SW480 (cell line): ENCODE data around the gene NLGN1.
"Not testable (repeated sequence)": the region's sequence is repeated elsewhere in the genome, so short reads cannot be mapped to it uniquely, and the experiment has no call there.

ENCODE experiments used
- DNase-seq: peaks from one replicate; pipeline ENCODE4 v3.0.0-alpha.2; 2016; ENCODE audit warnings: low spot score

The NLGN1 gene

DNA sequence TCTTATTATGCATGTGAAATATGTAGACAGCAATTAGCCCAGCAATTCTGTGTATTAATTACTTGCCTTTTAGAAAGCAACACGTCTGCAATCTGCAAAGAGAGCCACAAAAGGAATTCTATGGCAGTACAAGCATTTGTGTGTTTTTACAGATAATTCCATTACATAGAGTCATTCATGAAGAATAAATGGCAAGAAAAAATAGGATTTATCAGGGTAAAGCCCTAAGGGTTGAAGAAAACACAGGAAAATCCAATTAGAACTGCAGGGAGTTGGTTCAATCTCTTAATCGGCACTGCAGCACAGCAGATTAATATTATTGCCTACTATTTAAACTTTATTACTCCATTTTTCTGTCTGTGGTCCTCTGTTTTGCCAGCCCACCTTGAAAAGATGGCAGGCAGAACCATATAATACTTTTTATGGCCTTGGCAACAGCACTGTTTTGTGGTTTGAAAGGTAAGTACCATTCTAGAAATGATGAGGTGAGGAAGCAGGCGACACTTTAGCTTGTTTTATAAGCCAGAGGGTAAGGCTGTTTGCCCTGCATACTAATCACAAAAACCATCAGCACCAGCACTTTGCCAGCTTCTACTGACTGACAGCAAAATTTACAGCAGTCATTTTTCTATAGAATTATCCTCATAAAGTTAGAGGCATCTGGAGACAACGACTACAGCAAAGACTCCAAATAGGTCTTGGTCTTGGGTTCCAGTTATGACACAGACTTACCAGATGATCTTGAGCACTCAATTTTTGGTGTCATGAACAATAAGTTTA lies 823.4 kb downstream of the NLGN1 start:
- no peak for DNase-seq

DNA sequence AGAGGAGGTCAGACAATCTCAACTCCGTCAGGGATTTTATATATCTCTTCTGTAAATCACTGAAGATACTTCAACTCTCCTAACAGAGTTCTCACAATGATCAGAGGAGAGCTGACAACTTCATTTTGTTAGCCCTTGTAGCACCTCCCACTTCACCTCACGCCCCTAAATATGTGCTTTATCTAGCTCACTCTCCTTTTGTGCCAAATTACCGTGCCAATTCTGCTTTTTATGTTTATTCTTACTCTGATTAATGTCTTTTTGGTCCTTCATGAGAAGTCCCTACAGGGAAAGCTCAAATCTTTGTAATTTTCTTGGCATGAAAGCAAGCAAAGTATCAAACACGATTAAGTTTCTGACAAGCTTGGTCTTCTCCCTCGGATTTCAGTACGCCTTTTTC lies 825.5 kb downstream of the NLGN1 start:
- DNase-seq, result no peak

DNA sequence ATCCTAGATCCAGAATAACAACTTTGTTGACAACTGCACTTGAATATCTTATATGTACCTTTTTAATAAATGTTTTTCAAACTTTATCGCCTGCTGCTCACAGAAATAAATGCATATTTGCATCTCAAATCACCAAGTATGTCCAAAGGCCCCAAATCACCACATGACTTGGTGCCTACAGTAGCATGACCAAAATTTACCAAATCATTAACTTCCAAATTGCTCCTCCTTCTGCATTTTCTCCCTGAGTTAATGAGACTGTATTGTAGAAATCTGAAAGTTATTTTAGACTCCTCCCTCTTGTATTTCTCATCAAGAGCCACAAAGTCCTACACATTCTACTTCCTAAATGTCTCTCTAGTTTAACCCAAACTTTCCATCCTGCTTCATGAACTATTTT lies 826.1 kb downstream of the NLGN1 start:
- DNase-seq, result no peak

DNA sequence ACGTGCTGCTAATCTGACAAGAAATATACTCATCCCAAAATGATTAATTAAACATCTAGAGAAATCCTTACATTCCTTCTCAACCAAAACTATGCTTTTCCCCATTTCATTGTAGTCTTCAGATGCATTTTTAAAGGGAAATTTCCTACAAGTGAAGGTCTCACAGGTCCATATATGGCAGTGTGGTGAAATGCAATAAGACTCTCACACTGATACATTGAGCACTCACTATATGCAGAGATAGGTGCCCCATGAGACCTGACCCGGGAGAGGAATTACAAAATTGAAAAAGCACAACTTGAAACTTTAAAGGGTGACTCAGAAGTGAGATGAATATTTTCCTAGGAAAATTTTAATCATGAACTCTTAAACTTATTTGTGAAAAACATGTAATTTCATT lies 832.4 kb downstream of the NLGN1 start:
- no peak for DNase-seq

DNA sequence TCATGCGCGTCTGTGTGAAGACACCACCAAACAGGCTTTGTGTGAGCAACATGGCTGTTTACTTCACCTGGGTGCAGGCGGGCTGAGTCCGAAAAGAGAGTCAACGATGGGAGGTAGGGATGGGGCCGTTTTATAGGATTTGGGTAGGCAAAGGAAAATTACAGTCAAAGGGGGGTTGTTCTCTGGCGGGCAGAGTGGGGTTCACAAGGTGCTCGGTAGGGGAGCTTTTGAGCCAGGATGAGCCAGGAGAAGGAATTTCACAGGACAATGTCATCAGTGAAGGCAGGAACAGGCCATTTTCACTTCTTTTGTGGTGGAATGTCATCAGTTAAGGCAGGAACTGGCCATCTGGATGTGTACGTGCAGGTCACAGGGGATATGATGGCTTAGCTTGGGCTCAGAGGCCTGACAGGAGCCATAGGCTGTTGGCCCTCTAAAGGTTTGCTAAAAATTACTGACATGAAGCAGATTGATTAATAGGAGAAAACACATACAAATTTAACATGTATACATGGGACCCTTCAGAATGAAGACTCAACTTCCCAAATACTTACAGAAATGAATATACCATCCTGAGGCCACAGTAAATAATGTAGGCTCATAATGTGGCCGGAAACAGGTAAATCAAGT lies 834.6 kb downstream of the NLGN1 start:
- DNase-seq, result not testable (repeated sequence)

DNA sequence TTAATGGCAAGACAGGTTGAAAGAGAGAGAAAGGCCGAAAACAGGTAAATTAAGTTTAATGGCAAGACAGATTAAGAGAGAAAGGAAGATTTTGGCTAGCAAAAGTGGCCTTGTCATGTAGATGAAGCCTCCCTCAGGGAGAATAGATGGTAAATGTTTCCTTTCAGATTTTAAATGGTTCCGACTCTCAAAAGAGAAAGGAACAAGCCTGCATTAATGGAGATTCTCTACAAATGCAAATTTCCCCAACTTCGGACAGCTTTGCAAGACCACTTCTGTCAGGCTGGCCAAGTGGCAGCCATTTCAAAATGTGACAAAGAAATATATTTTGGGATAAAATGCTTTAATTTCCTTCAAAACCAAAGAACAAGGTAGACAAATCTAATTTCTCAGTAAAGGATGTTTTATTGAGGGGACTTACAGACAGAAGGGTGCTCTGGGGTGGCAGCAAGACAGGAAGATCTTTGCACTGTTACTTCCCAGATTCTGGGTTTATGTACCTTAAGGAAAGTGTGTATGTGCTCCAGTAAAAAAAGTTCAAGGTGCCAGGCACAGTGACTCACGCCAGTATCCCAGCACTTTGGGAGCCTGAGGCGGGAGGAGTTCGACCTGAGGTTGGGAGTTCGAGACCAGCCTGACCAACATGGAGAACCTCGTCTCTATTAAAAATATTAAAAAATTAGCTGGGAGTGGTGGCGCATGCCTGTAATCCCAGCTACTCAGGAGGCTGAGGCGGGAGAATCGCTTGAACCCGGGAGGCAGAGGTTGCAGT lies 835.3 kb downstream of the NLGN1 start:
- no peak for DNase-seq

DNA sequence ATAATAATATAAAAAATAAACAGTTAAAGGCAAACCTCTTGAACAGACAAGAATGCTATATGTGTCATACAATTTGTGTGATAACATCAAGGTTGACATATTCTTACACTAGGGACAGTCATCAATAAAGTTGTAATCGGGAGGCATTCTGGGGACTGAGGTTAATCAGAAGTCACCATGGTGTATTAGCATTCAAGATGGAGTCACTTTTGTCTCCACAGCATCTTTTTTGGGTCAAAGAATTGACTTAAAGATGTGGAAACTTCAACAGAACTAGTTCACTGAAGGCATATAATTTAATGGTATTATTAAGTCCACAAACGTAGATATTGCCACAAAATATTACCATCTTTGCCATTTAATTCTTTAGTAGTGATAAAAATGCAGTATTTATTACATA lies 836.0 kb downstream of the NLGN1 start:
- no peak for DNase-seq

DNA sequence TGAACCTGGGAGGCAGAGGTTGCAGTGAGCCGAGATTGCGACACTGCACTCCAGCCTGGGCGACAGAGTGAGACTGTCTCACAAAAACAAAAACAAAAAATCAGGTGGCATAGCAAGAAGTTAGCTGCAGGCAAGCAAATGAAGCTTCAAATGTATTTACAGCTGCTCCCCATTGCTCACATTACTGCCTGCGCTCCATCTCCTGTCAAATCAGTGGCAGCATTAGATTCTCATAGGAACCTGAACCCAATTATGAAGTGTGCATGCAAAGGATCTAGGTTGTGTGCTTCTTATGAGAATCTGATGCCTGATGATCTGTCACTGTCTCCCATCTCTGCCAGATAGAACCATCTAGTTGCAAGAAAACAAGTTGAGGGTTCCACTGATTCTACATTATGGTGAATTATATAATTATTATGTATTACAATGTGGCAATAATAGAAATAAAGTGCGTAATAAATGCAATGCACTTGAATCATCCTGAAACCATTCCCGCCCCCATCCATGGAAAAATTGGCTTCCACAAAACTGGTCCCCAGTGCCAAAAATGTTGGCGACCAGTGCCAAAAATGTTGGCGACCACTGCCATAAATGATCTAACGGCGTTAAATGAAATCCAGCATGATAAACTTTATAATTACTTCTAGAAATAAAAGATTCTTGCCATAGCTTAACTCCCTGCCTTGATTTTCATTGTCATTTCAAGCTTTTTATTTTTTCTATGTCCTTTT lies 844.9 kb downstream of the NLGN1 start:
- DNase-seq, result no peak

DNA sequence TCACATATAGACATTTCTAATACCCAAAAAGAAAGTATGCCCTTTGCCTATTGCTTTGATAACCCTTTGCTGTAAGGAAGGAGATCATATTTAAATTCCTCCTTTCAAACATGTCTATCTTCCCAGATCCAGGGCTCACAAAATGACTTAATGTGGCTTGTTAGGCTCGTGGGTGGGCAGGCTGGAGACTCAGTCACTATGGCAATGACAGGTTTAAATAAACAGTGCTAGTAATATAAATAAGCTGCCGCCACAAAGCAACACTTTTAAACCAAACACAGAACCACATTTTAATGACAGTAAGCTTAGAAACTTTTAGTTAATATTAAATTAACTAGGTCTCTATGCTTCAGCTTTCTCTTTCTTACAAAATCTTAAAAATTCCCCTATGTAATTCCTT lies 845.6 kb downstream of the NLGN1 start:
- no peak for DNase-seq

DNA sequence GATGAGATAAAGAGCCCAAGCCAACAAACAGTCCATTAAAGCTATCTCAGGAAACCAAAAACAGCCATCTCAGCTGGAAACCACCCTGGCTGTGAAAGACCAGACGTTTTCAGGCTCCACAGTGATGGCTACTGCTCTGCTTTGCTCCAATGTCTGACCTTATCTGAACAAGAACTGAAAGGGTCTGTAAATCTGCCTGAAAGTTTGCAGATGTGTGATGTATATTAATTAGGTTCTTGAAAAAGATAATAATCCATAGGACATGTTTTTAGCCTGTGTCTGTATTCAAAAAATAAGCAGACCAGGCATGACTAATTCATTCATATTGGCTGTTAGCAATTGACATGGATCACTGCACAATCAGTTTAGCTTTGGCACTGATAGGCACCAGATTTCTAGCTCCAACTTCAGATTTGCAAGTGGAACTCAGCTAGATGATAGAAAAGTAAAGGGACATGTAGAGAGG lies 850.2 kb downstream of the NLGN1 start:
- no peak for DNase-seq

DNA sequence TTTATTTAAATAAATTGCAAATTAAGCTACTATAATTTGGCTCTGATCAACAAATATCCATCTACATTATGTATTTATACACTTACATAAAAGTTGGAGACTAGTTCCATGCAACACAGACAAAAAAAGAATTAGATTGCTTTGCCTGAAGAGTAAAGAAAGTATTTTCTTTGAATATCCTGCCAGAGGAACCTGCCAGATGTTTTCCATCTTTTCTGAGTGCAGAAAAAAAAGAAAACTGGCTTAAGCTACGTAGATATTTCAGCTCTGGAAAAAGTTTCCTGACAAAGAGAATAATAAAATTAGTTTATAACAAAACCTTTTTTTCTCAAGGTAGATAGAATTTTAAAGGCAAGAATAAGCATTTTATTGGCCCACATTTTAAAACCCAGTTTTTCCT lies 854.1 kb downstream of the NLGN1 start:
- no peak for DNase-seq

DNA sequence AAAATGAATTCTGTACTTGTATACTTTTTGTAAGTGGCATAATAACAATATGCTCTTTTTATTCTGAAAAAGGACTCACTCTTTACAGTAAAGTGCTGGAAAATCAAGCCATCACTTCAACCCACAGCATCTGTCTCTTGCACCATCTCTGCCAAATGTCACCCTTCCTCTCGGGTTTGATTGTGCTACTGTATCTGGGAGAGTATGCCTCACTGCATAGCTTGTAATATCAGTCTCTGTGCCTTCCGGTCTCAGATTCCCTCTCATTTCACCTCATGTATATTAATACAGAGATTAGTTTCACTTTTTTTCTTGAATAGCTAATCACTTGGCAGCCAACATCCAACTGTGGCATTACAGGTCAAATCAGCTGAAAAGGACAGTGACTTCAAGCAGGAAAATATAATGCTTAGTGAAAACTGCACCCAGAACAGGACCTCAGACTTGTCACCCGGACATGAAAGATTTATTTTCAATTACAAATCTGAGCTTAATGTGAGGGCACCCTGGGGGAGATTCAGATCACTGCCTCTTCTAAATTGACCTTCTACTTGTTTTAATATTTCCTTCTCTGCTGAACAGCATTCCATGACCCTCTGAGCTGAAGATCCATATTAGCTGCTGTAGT lies 855.8 kb downstream of the NLGN1 start:
- DNase-seq, result no peak

DNA sequence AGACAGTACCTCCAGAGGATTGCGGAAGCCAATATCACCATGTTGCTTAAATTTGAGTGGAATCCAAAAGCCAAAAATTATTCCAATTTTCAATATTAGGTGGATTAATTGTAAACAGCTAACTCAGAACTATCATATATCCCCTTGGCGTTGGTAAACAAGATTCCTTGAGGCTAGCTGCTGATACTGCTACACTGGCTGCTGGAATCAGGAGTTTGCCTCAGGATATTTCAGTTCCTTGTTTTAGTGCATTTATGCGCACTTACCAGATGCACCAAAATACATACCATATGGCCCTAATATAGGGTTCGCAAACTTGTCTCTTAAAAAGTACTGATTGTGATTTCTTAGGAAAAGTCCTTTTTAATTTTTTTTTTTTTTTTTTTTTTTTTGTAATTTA lies 856.4 kb downstream of the NLGN1 start:
- no peak for DNase-seq

DNA sequence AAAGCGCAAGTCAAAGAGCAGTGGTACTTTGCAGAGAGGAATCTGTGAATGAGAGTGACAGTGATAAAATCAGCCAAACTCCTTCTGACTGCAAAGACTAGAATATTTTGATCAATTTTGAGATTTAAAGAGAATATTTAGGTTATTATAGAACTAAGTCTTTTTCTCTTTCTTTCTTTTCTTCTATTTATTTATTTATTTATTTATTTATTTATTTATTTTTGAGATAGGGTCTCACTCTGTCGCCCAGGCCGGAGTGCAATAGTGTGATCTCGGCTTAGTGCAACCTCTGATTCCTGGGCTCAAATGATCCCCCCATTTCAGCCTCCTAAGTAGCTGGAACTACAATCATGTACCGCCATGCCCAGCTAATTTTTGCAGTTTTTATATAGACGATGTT lies 857.9 kb downstream of the NLGN1 start:
- no peak for DNase-seq

DNA sequence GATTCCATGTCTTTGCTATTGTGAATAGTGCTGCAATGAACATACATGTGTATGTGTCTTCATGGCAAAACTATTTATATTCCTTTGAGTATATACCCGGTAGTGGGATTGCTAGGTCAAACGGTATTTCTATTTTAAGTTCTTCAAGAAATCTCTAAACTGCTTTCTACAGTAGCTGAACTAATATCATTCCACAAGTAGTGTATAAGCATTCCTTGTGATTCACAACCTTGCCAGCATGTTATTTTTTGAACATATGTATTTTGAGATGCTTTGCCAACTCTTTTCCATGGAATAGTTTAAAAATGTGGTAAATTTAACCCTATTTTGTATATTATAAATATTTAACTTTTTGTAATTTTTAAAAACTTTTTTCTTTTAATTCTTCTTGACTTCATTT lies 868.9 kb downstream of the NLGN1 start:
- no peak for DNase-seq

DNA sequence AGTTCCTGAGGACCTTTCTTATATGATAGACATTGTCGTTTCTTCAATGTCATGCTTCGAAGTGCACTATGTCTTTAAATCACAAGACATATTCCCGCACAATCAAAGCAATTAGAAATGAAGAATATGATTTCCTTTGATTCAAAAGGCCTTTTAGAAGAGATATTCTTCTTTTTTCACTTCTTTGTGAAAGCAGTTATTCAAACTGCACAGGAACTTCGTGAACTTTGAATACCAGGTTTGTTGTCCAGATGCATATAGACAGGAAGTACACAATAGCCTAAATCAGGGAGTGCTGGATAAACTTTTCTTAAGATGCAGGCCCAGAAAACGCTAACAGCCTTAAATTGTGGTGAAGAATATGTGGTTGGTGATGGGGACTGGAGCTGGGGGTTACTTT lies 870.5 kb downstream of the NLGN1 start:
- no peak for DNase-seq

DNA sequence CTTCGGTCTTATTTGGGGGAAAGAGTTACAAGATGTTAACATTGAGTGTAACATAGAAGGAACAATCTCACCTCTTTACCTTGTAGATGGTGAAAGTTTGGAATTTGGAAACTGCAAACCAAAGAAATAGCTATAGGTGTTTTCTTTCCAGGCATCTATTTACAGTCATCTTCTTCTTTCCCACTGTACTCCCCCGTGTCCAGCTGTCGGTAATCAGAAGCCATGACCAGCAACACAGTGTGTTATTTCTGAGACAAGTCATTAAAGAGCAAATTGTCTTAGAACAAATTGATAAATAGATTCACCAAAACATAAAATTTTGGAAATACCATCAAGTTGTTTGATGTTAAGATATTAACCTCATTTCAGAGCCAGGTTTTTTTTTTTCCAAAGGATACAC lies 871.0 kb downstream of the NLGN1 start:
- DNase-seq, result no peak

DNA sequence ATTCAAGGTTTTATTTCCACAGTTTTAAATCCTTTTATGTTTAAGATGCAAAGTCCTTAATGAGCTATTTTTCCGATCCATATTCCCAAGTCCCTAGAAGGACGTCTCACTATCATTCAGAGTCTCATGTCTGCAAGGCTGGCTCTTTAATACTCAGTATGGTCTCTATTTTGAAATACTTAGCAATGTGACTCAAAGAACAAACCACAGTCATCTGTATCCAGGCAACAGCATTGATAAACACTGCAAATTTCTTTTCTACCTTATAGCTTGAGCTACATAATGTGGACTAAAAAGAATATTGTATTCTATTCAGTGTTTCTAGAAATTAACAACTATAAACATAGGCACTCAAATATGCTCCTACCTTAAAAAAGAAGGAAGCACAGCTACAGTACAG lies 873.3 kb downstream of the NLGN1 start:
- DNase-seq, result no peak

DNA sequence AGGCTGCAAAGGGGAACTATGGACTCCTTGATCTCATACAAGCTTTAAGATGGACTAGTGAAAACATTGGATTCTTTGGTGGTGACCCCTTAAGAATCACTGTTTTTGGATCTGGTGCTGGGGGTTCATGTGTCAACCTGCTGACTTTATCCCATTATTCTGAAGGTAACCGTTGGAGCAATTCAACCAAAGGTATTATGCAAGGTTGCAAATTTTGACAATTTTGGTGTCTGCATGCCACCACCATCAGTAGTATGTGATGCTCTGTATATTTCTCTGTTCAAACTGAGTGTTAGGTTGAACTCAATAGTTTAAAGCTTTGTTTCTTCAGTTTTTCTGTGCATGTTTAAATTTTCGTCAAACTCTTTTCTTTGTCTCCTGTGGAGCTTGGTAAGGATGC lies 877.8 kb downstream of the NLGN1 start:
- DNase-seq, result no peak

DNA sequence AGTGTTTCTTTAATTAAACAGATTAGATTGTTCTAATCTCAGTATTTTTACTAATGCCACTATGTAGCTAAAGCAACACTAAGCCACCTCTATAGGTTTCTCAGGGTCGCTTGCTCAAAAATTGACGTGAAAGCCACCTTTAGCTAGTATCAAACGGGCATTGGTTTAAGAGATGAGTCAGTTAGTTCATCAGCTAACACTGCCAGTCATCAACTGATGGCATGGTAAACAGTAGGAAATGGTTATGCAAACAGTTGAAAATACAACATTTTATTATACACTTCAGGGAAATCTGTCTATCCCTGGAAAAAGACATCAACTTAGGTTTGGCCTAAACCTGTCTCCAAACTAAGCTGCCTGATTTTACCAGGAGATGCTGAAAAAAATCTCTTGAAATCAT lies 879.3 kb downstream of the NLGN1 start:
- DNase-seq, result no peak

DNA sequence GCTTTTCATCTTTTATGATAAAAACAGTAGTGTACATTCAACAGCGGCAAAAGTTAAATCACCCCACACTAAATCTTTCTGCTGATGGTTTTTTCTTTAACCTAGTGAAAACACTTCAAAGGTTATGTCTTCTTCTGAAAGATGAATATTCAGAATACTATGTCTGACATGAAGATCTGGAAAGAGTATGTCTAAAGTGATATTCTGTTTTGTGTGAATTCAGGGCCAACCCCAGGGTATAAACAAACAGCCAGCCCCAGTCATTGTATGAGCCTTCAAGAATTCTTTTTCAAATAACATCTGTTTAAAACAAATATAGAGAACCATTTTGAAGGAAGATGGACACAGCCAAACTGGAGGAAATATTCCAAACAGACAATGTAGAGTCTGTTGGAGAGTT lies 880.5 kb downstream of the NLGN1 start:
- DNase-seq, result no peak

DNA sequence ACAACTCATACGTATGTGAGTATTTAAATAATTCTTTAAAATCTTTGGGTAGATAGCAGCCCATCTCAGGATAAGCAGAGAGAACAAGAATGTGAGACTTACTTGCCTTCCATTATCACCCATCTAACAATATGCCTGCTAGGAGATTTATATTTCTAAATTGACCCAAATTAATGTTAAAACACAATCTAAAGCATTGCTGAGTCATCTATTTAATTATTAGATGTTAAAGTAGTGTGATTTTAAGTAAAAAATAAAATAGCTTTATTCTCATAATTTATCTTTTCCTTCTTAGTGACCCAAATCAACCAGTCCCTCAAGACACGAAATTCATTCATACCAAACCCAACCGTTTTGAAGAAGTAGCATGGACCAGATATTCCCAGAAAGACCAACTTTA lies 882.6 kb downstream of the NLGN1 start:
- no peak for DNase-seq
